GM23338 (cell line): ENCODE data around the gene PTPRR. TPM values are rescaled to one million over a fixed set of nuclear protein-coding genes. Genes with fewer than 3 reads are reported as not detected.
A peak's percentile ranks its signal among the peaks of the same experiment; 100 is the strongest.

Experiments used
- ATAC-seq: fragments of 200-7000 bp; cut with Tn5 transposase; 3 replicates; pipeline ENCODE4 v1.9.1; 2020
- DNase-seq: peaks from one replicate; pipeline ENCODE4 v3.0.0-alpha.2; 2015; ENCODE audit warnings: low spot score
- H2AFZ ChIP-seq: fragments of 200-600 bp; sonication (generic); 2 replicates; pipeline ENCODE4 v1.8.0; 2016; ENCODE audit warnings: antibody characterized with exemption, mild to moderate bottlenecking, moderate library complexity
- H3F3A ChIP-seq: fragments of 200-600 bp; sonication (generic); replicated peaks from 2 replicates; pipeline ENCODE4 v1.8.0; 2017; ENCODE audit warnings: antibody characterized with exemption, mixed run types, low read depth
- H3K27ac ChIP-seq: fragments of 200-600 bp; sonication (generic); 2 replicates; pipeline ENCODE4 v1.6.1; 2016; ENCODE audit warnings: low read depth
- H3K27me3 ChIP-seq: fragments of 200-600 bp; sonication (generic); 2 replicates; pipeline ENCODE4 v1.8.0; 2016; ENCODE audit warnings: mild to moderate bottlenecking, mixed run types, moderate library complexity; ENCODE audit not compliant: insufficient read depth
- H3K36me3 ChIP-seq: fragments of 200-600 bp; sonication (generic); 2 replicates; pipeline ENCODE4 v1.8.0; 2016; ENCODE audit warnings: mild to moderate bottlenecking; ENCODE audit not compliant: insufficient read depth
- H3K4me1 ChIP-seq: fragments of 200-600 bp; sonication (generic); 2 replicates; pipeline ENCODE4 v1.8.0; 2016; ENCODE audit warnings: mild to moderate bottlenecking, moderate library complexity; ENCODE audit not compliant: insufficient read depth
- H3K4me2 ChIP-seq: fragments of 200-600 bp; sonication (generic); 2 replicates; pipeline ENCODE4 v1.7.1; 2017; ENCODE audit warnings: mixed run types
- H3K4me3 ChIP-seq: fragments of 200-600 bp; sonication (generic); 2 replicates; pipeline ENCODE4 v1.6.1; 2016; ENCODE audit warnings: mixed run types
- H3K79me2 ChIP-seq: fragments of 200-600 bp; sonication (generic); replicated peaks from 2 replicates; pipeline ENCODE4 v1.8.0; 2017; ENCODE audit warnings: mild to moderate bottlenecking; ENCODE audit not compliant: insufficient read depth
- H3K9me2 ChIP-seq: fragments of 200-600 bp; sonication (generic); 2 replicates; pipeline ENCODE4 v1.8.0; 2017; ENCODE audit not compliant: insufficient read depth
- H4K20me1 ChIP-seq: fragments of 200-600 bp; sonication (generic); replicated peaks from 2 replicates; pipeline ENCODE4 v1.8.0; 2017; ENCODE audit warnings: mild to moderate bottlenecking; ENCODE audit not compliant: insufficient read depth
- H3K27ac Mint-ChIP-seq: 2 replicates; pipeline ENCODE4 v1.8.0; 2020; ENCODE audit warnings: inconsistent platforms, mild to moderate bottlenecking, moderate library complexity, mixed read lengths
- H3K27me3 Mint-ChIP-seq: 3 replicates; pipeline ENCODE4 v1.8.0; 2022; ENCODE audit warnings: low read depth, mild to moderate bottlenecking, moderate library complexity, mixed read lengths, inconsistent platforms; ENCODE audit not compliant: insufficient read depth, poor library complexity
- H3K36me3 Mint-ChIP-seq: 3 replicates; pipeline ENCODE4 v1.8.0; 2021; ENCODE audit warnings: low read depth, mild to moderate bottlenecking, inconsistent platforms, moderate library complexity, mixed read lengths
- H3K4me1 Mint-ChIP-seq: 3 replicates; pipeline ENCODE4 v1.8.0; 2020; ENCODE audit warnings: mild to moderate bottlenecking, inconsistent platforms, mixed read lengths
- H3K4me3 Mint-ChIP-seq: 3 replicates; pipeline ENCODE4 v1.8.0; 2021; ENCODE audit warnings: moderate library complexity, mild to moderate bottlenecking, inconsistent platforms, mixed read lengths
- H3K9me3 Mint-ChIP-seq: 3 replicates; pipeline ENCODE4 v1.8.0; 2020; ENCODE audit warnings: moderate library complexity, mild to moderate bottlenecking, inconsistent platforms, mixed read lengths
- CREB1 ChIP-seq: fragments of 250-450 bp; sonication (Bioruptor Pico); IDR thresholded peaks from 2 replicates; pipeline ENCODE4 v1.5.0; 2020; ENCODE audit warnings: low read depth, mild to moderate bottlenecking, moderate library complexity
- CTCF ChIP-seq, 2 experiments: fragments of 200-600 bp in 1 of 2; sonication (generic) in 1 of 2; conservative IDR thresholded peaks; 2 replicates each; pipeline versions ENCODE4 v1.5.1 to v1.6.1; 2016 to 2017; ENCODE audit warnings: antibody characterized with exemption in 2 of 2, low read depth in 2 of 2, mild to moderate bottlenecking in 2 of 2, moderate library complexity in 1 of 2
- ETS1 ChIP-seq: IDR thresholded peaks from 2 replicates; pipeline ENCODE4 v1.6.1; 2016; ENCODE audit warnings: antibody characterized with exemption
- EZH2 ChIP-seq: fragments of 200-600 bp; sonication (generic); IDR thresholded peaks from one replicate; pipeline ENCODE4 v1.8.0; 2017; ENCODE audit warnings: antibody characterized with exemption, mild to moderate bottlenecking, low read depth; ENCODE audit not compliant: unreplicated experiment
- EZH2phosphoT487 ChIP-seq: fragments of 200-600 bp; sonication (generic); IDR thresholded peaks from one replicate; pipeline ENCODE4 v1.8.1; 2018; ENCODE audit warnings: antibody characterized with exemption; ENCODE audit not compliant: unreplicated experiment
- JUNB ChIP-seq: IDR thresholded peaks from one replicate; pipeline ENCODE4 v1.6.1; 2016; ENCODE audit warnings: antibody characterized with exemption; ENCODE audit not compliant: unreplicated experiment
- NANOG ChIP-seq: IDR thresholded peaks from 2 replicates; pipeline ENCODE4 v1.6.1; 2016; ENCODE audit warnings: antibody characterized with exemption, borderline replicate concordance
- POLR2AphosphoS5 ChIP-seq: IDR thresholded peaks from 2 replicates; pipeline ENCODE4 v1.6.1; 2016; ENCODE audit warnings: antibody characterized with exemption, low read depth
- REST ChIP-seq: IDR thresholded peaks from one replicate; pipeline ENCODE4 v1.6.1; 2018; ENCODE audit warnings: antibody characterized with exemption; ENCODE audit not compliant: unreplicated experiment
- STAT1 ChIP-seq: IDR thresholded peaks from one replicate; pipeline ENCODE4 v1.6.1; 2016; ENCODE audit warnings: antibody characterized with exemption; ENCODE audit not compliant: unreplicated experiment
- ZNF114 ChIP-seq: fragments of 250-450 bp; sonication (Bioruptor Pico); IDR thresholded peaks from 2 replicates; pipeline ENCODE4 v1.5.0; 2020; ENCODE audit warnings: mild to moderate bottlenecking, moderate library complexity
- ZNF331 ChIP-seq: fragments of 250-450 bp; sonication (Bioruptor Pico); IDR thresholded peaks from 2 replicates; pipeline ENCODE4 v1.5.0; 2020; ENCODE audit warnings: low read depth, mild to moderate bottlenecking, moderate library complexity
- ZNF462 ChIP-seq: fragments of 250-450 bp; sonication (Bioruptor Pico); IDR thresholded peaks from 2 replicates; pipeline ENCODE4 v1.5.0; 2020; ENCODE audit warnings: mild to moderate bottlenecking, moderate library complexity
- polyA plus RNA-seq: library from polyadenylated mRNA; unstranded; fragments of >200 nt; fragmentation: Nextera tagmentation; extraction: Ambion mirVana; gene quantifications from 2 replicates; pipeline ENCODE4 v1.2.1, GENCODE V29; 2016
- total RNA-seq: library from RNA; depleted of rRNA; stranded (reverse); fragments of >200 nt; shearing (Covaris generic); gene quantifications from 2 replicates; pipeline ENCODE4 v1.2.3, GENCODE V29; 2014

PTPRR gene
- total and polyA plus RNA-seq, 2 experiments from 2014 or later, result 0.26 to 0.76 TPM

- Histone ChIP-seq H3K4me3 (no peak overlapping the region), H2AFZ (no peak overlapping the region), H3K9me2 (no peaks in the 10 kb centered on the region), H3K27ac (0 out of 2 replicates have a peak overlapping the region, but pooled peaks have one; percentile 64), H3K4me2 (0 out of 2 replicates have a peak overlapping the region, but pooled peaks have one; percentile 15), H3K27me3 (no peaks in the 10 kb centered on the region), H3K4me1 (peaks cover 29% of the 10 kb centered on the region), H4K20me1 (no peaks in the 10 kb centered on the region), H3K36me3 (no peaks in the 10 kb centered on the region), H3F3A (no peaks in the 10 kb centered on the region), H3K79me2 (no peaks in the 10 kb centered on the region)
- TF ChIP-seq CREB1 (CRISPR knock-in tag) (no peak), JUNB (no peak), ZNF331 (CRISPR knock-in tag) (no peak), NANOG (no peak), ETS1 (no peak), ZNF114 (no peak), EZH2 (no peak), ZNF462 (CRISPR knock-in tag) (no peak), STAT1 (no peak), REST (no peak), EZH2phosphoT487 (no peak), CTCF (conservative IDR thresholded peaks at IDR 0.05; ENCODE audit: low read depth in 2 of 2) (no peak), POLR2AphosphoS5 (no peak)
- Mint-ChIP-seq H3K27me3 (no peaks in the 10 kb centered on the region), H3K4me3 (no peak overlapping the region), H3K27ac (no peak overlapping the region; the same call in 1 of the 2 replicates), H3K9me3 (no peaks in the 10 kb centered on the region), H3K4me1 (peaks cover 28% of the 10 kb centered on the region), H3K36me3 (no peaks in the 10 kb centered on the region)
- DNase-seq (no peak), ATAC-seq (no peak)
Measured at GRCh38 chr12:70721216-70721615, 199.3 kb downstream of the PTPRR start.
